ENCODE results near the gene KLHL40.

DNA sequence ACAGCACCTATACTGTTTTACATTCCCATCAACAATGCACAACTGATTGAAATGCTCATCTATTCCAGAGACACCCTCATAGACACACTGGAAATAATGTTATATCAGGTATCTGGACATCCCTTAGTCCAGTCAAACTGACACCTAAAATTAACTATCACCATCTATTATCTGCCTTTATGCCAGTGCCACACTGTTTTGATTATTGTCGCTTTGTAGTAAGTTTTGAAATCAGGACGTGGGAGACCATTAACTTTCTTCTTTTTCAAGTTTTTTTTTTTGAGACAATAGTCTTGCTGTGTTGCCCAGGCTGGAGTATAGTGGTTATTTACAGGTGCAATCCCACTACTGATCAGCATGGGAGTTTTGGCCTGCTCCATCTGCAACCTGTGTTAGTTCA is 9.4 kb upstream of the KLHL40 start:
- TF ChIP-seq, protein P1, sequence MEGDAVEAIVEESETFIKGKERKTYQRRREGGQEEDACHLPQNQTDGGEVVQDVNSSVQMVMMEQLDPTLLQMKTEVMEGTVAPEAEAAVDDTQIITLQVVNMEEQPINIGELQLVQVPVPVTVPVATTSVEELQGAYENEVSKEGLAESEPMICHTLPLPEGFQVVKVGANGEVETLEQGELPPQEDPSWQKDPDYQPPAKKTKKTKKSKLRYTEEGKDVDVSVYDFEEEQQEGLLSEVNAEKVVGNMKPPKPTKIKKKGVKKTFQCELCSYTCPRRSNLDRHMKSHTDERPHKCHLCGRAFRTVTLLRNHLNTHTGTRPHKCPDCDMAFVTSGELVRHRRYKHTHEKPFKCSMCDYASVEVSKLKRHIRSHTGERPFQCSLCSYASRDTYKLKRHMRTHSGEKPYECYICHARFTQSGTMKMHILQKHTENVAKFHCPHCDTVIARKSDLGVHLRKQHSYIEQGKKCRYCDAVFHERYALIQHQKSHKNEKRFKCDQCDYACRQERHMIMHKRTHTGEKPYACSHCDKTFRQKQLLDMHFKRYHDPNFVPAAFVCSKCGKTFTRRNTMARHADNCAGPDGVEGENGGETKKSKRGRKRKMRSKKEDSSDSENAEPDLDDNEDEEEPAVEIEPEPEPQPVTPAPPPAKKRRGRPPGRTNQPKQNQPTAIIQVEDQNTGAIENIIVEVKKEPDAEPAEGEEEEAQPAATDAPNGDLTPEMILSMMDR (IDR thresholded peaks at IDR 0.05), result no peak
- no peak for TF ChIP-seq SIN3A (IDR thresholded peaks at IDR 0.05; ENCODE audit: borderline replicate concordance, insufficient read depth, low read depth, low read length)

Data from Panc1 (cell line).